Mesodermal cell (in vitro differentiated cells): ENCODE measurements around the gene LTBP4.

Experiments used
- H3K27ac ChIP-seq: 2 replicates; pipeline ENCODE4 v1.7.0; 2013; ENCODE audit warnings: mild to moderate bottlenecking, low read depth, low read length, moderate library complexity; ENCODE audit not compliant: severe bottlenecking
- H3K36me3 ChIP-seq: 2 replicates; pipeline ENCODE4 v1.7.1; 2013; ENCODE audit warnings: mild to moderate bottlenecking, low read length, moderate library complexity; ENCODE audit not compliant: control insufficient read depth, insufficient read depth
- H3K4me1 ChIP-seq: one replicate; pipeline ENCODE4 v1.7.1; 2013; ENCODE audit warnings: mild to moderate bottlenecking, low read length; ENCODE audit not compliant: insufficient read depth, control insufficient read depth, poor library complexity, severe bottlenecking
- H3K4me3 ChIP-seq: 2 replicates; pipeline ENCODE4 v1.7.0; 2013; ENCODE audit warnings: low read length, control low read depth, mild to moderate bottlenecking; ENCODE audit not compliant: insufficient read depth, poor library complexity, severe bottlenecking; ENCODE audit errors: extremely low read depth
- H3K9me3 ChIP-seq: 2 replicates; pipeline ENCODE4 v1.7.1; 2013; ENCODE audit warnings: mild to moderate bottlenecking, low read length, moderate library complexity; ENCODE audit not compliant: control insufficient read depth
- WGBS, 2 experiments: methylation state at CpG; one replicate each; pipeline ENCODE4 v1.1.5; 2013; ENCODE audit warnings: missing lambda C conversion rate in 2 of 2; ENCODE audit not compliant: insufficient coverage in 2 of 2; 5-methylcytosine and 5-hydroxymethylcytosine counted together

Gene LTBP4

GRCh38 chr19:40672038-40672437 lies 70.9 kb downstream of the LTBP4 start:
- Histone ChIP-seq H3K9me3 (peaks cover 4% of the 10 kb centered on the region), H3K4me3 (no peak overlapping the region), H3K4me1 (no peaks in the 10 kb centered on the region), H3K36me3 (peaks cover 96% of the 10 kb centered on the region), H3K27ac (no peak overlapping the region)
- WGBS, 2 experiments, result 83 to 90% methylated on average over 1 to 2 of the region's 2 CpGs

- Histone ChIP-seq H3K9me3 (peaks cover 4% of the 10 kb centered on the region), H3K4me3 (no peak overlapping the region), H3K36me3 (peaks cover 96% of the 10 kb centered on the region), H3K4me1 (no peaks in the 10 kb centered on the region), H3K27ac (no peak overlapping the region)
- WGBS, 2 experiments, result 94 to 95% methylated on average over 7 of the region's 7 CpGs
These were observed 71.6 kb downstream of the LTBP4 start for GRCh38 chr19:40672573-40673299.

DNA sequence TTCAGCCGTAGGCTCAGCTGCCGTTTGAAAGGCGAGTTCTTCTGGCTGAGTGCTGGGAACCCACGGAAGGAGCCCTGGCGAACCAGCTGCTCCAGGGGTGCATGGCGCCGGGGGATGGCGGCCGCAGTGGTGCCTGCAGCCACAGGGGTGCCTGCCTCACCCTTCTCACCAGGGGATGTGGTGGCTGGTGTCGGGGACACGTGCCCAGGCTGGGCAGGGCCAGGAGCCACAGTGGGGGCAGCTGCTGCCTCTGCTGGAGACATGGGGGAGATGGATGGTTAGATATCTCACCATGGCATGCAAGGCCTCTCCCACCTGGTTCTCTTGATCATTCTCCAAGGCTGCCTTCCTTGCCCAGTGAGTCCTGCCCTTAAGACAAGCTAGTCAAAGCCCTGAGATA lies 72.2 kb downstream of the LTBP4 start:
- H3K4me3 ChIP-seq, result no peak overlapping the region

GRCh38 chr19:40674291-40674690 lies 73.1 kb downstream of the LTBP4 start:
- no peak overlapping the region for H3K4me3 ChIP-seq
- peaks cover 97% of the 10 kb centered on the region for H3K36me3 ChIP-seq
- no peaks in the 10 kb centered on the region for H3K4me1 ChIP-seq
- no peak overlapping the region for H3K27ac ChIP-seq
- peaks cover 4% of the 10 kb centered on the region for H3K9me3 ChIP-seq
- WGBS, 2 experiments, result 90 to 96% methylated on average over 3 of the region's 3 CpGs

More for the DNA sequence above, 72.2 kb downstream of the LTBP4 start:
- peaks cover 97% of the 10 kb centered on the region for H3K36me3 ChIP-seq
- WGBS, 2 experiments, result 96 to 98% methylated on average over 8 to 9 of the region's 11 CpGs
- peaks cover 4% of the 10 kb centered on the region for H3K9me3 ChIP-seq
- no peak overlapping the region for H3K27ac ChIP-seq
- no peaks in the 10 kb centered on the region for H3K4me1 ChIP-seq

DNA sequence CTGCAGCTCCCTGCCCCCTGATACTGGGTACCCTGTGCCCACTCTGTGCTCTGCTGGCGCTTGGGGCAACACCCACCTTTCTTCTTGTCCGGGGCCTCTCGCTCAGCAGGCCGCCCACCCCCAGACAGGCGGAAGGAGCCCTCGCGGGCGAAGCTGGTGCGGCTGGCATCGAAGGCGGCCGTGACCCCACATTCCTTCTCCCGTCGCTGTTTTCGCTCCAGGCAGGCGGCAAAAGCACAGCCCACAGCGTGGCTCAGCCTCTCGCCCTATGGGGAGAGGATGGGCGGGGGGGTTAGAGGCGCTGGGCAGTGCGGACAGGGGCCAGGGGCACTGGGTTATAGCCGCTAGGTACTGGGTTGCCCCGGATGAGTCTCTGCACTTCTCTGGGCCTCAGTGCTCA lies 76.0 kb downstream of the LTBP4 start:
- no peak overlapping the region for H3K4me3 ChIP-seq
- H3K9me3 ChIP-seq, result no peaks in the 10 kb centered on the region
- H3K36me3 ChIP-seq, result peaks cover 96% of the 10 kb centered on the region
- no peak overlapping the region for H3K27ac ChIP-seq
- 97 to 99% methylated on average over 21 to 23 of the region's 23 CpGs for WGBS, 2 experiments
- H3K4me1 ChIP-seq, result no peaks in the 10 kb centered on the region
